ENCODE measurements around the gene TAS2R20.

Gene TAS2R20

GRCh38 chr12:11023387-11023786 is 25.3 kb upstream of the TAS2R20 start:
- H3K4me3 ChIP-seq (ENCODE audit: low read depth, low read length): no peak overlapping the region
- DNase-seq (ENCODE audit: low read depth): no peak
- TF ChIP-seq POLR2A (IDR thresholded peaks at IDR 0.05; ENCODE audit: extremely low read depth, insufficient read length) (no peak), MAX (IDR thresholded peaks at IDR 0.05; ENCODE audit: low read depth, low read length) (no peak), CTCF (IDR thresholded peaks at IDR 0.05; ENCODE audit: low read depth, low read length) (no peak), MYC (IDR thresholded peaks at IDR 0.05; ENCODE audit: low read depth, low read length) (no peak)

- no peak for DNase-seq (ENCODE audit: low read depth)
- H3K4me3 ChIP-seq (ENCODE audit: low read depth, low read length): no peak within 1 kb of the TSS
- no peak for TF ChIP-seq POLR2A (IDR thresholded peaks at IDR 0.05; ENCODE audit: extremely low read depth, insufficient read length)
- TF ChIP-seq MAX (IDR thresholded peaks at IDR 0.05; ENCODE audit: low read depth, low read length): no peak
- TF ChIP-seq MYC (IDR thresholded peaks at IDR 0.05; ENCODE audit: low read depth, low read length): no peak
- TF ChIP-seq CTCF (IDR thresholded peaks at IDR 0.05; ENCODE audit: low read depth, low read length): no peak
These were observed 24.4 kb upstream of the TAS2R20 start, which contains the start of gene TAS2R19 for GRCh38 chr12:11022520-11022919. Gene TAS2R19 (minus strand): TSS chr12:11022620. CDS start chr12:11022571, 49 bp downstream.

GRCh38 chr12:11016937-11017336 is 18.8 kb upstream of the TAS2R20 start:
- TF ChIP-seq CTCF (IDR thresholded peaks at IDR 0.05; ENCODE audit: low read depth, low read length): no peak
- no peak for TF ChIP-seq MAX (IDR thresholded peaks at IDR 0.05; ENCODE audit: low read depth, low read length)
- no peak for TF ChIP-seq POLR2A (IDR thresholded peaks at IDR 0.05; ENCODE audit: extremely low read depth, insufficient read length)
- no peak for TF ChIP-seq MYC (IDR thresholded peaks at IDR 0.05; ENCODE audit: low read depth, low read length)
- H3K4me3 ChIP-seq (ENCODE audit: low read depth, low read length): no peak overlapping the region
- no peak for DNase-seq (ENCODE audit: low read depth)

- TF ChIP-seq CTCF (IDR thresholded peaks at IDR 0.05; ENCODE audit: low read depth, low read length) (no peak), MAX (IDR thresholded peaks at IDR 0.05; ENCODE audit: low read depth, low read length) (no peak), POLR2A (IDR thresholded peaks at IDR 0.05; ENCODE audit: extremely low read depth, insufficient read length) (no peak), MYC (IDR thresholded peaks at IDR 0.05; ENCODE audit: low read depth, low read length) (no peak)
- no peak overlapping the region for H3K4me3 ChIP-seq (ENCODE audit: low read depth, low read length)
- DNase-seq (ENCODE audit: low read depth): no peak
These were observed 17.8 kb upstream of the TAS2R20 start for GRCh38 chr12:11015775-11016430.

- DNase-seq (ENCODE audit: low read depth): no peak
- TF ChIP-seq POLR2A (IDR thresholded peaks at IDR 0.05; ENCODE audit: extremely low read depth, insufficient read length): no peak
- TF ChIP-seq CTCF (IDR thresholded peaks at IDR 0.05; ENCODE audit: low read depth, low read length): no peak
- no peak for TF ChIP-seq MAX (IDR thresholded peaks at IDR 0.05; ENCODE audit: low read depth, low read length)
- no peak overlapping the region for H3K4me3 ChIP-seq (ENCODE audit: low read depth, low read length)
These were observed 16.1 kb upstream of the TAS2R20 start for GRCh38 chr12:11014234-11014633.
